ENCODE results near the gene NCK1.
"Not testable (repeated sequence)": the region's sequence is repeated elsewhere in the genome, so short reads cannot be mapped to it uniquely, and the experiment has no call there.

NCK1 gene

GRCh38 chr3:136982520-136983138 lies 120.6 kb downstream of the NCK1 start:
- Mint-ChIP-seq H3K27ac (no peak overlapping the region), H3K9me3 (no peaks in the 10 kb centered on the region), H3K4me1 (no peaks in the 10 kb centered on the region), H3K36me3 (peaks cover 6% of the 10 kb centered on the region), H3K4me3 (no peak overlapping the region), H3K27me3 (peaks cover 1% of the 10 kb centered on the region)
- DNase-seq (ENCODE audit: low spot score in 2 of 2), result no peak
- ATAC-seq (ENCODE audit: low read depth), result no peak

- Mint-ChIP-seq H3K4me1 (no peaks in the 10 kb centered on the region), H3K36me3 (peaks cover 6% of the 10 kb centered on the region), H3K4me3 (no peak overlapping the region), H3K9me3 (no peaks in the 10 kb centered on the region), H3K27ac (no peak overlapping the region), H3K27me3 (peaks cover 1% of the 10 kb centered on the region)
- no peak for ATAC-seq (ENCODE audit: low read depth)
- DNase-seq (ENCODE audit: low spot score in 2 of 2), result no peak
Measured at GRCh38 chr3:136984837-136985236, 122.8 kb downstream of the NCK1 start.

GRCh38 chr3:136987398-136987980 lies 125.5 kb downstream of the NCK1 start:
- H3K4me1 Mint-ChIP-seq; H3K27me3 Mint-ChIP-seq; H3K36me3 Mint-ChIP-seq; H3K4me3 Mint-ChIP-seq; ATAC-seq (ENCODE audit: low read depth); H3K27ac Mint-ChIP-seq; H3K9me3 Mint-ChIP-seq; DNase-seq (ENCODE audit: low spot score in 2 of 2): not testable (repeated sequence)

- DNase-seq (ENCODE audit: low spot score in 2 of 2) (no peak), ATAC-seq (ENCODE audit: low read depth) (no peak)
- Mint-ChIP-seq H3K9me3 (no peaks in the 10 kb centered on the region), H3K4me3 (no peak overlapping the region), H3K4me1 (no peaks in the 10 kb centered on the region), H3K36me3 (no peaks in the 10 kb centered on the region), H3K27me3 (no peaks in the 10 kb centered on the region), H3K27ac (no peak overlapping the region)
Measured at GRCh38 chr3:136988651-136989050, 126.6 kb downstream of the NCK1 start.

GRCh38 chr3:136989781-136990524 lies 127.9 kb downstream of the NCK1 start:
- no peaks in the 10 kb centered on the region for H3K36me3 Mint-ChIP-seq
- no peak overlapping the region for H3K4me3 Mint-ChIP-seq
- H3K9me3 Mint-ChIP-seq, result no peaks in the 10 kb centered on the region
- no peaks in the 10 kb centered on the region for H3K4me1 Mint-ChIP-seq
- no peaks in the 10 kb centered on the region for H3K27me3 Mint-ChIP-seq
- no peak overlapping the region for H3K27ac Mint-ChIP-seq
- DNase-seq (ENCODE audit: low spot score in 2 of 2), result no peak
- no peak for ATAC-seq (ENCODE audit: low read depth)

GRCh38 chr3:136990826-136991225 lies 128.8 kb downstream of the NCK1 start:
- Mint-ChIP-seq H3K9me3 (no peaks in the 10 kb centered on the region), H3K4me1 (no peaks in the 10 kb centered on the region), H3K36me3 (no peaks in the 10 kb centered on the region), H3K27ac (no peak overlapping the region), H3K27me3 (no peaks in the 10 kb centered on the region), H3K4me3 (no peak overlapping the region)
- DNase-seq (ENCODE audit: low spot score in 2 of 2), result no peak
- no peak for ATAC-seq (ENCODE audit: low read depth)

- no peak overlapping the region for H3K27ac Mint-ChIP-seq
- no peak overlapping the region for H3K4me3 Mint-ChIP-seq
- DNase-seq (ENCODE audit: low spot score in 2 of 2) (no peak), ATAC-seq (ENCODE audit: low read depth) (no peak)
- H3K27me3 Mint-ChIP-seq, result no peaks in the 10 kb centered on the region
- H3K36me3 Mint-ChIP-seq, result no peaks in the 10 kb centered on the region
- H3K4me1 Mint-ChIP-seq, result no peaks in the 10 kb centered on the region
- no peaks in the 10 kb centered on the region for H3K9me3 Mint-ChIP-seq
Measured at GRCh38 chr3:136992115-136992514, 130.1 kb downstream of the NCK1 start.

- Mint-ChIP-seq H3K27me3 (no peaks in the 10 kb centered on the region), H3K27ac (no peak overlapping the region)
- no peak for ATAC-seq (ENCODE audit: low read depth)
Measured at GRCh38 chr3:136994772-136995516, 132.9 kb downstream of the NCK1 start.

GRCh38 chr3:136995652-136996051 lies 133.6 kb downstream of the NCK1 start:
- no peak for DNase-seq (ENCODE audit: low spot score in 2 of 2)
- Mint-ChIP-seq H3K36me3 (no peaks in the 10 kb centered on the region), H3K27me3 (no peaks in the 10 kb centered on the region), H3K27ac (no peak overlapping the region), H3K4me1 (no peaks in the 10 kb centered on the region), H3K9me3 (no peaks in the 10 kb centered on the region), H3K4me3 (no peak overlapping the region)
- ATAC-seq (ENCODE audit: low read depth), result no peak

More at GRCh38 chr3:136994772-136995516, 132.9 kb downstream of the NCK1 start:
- Mint-ChIP-seq H3K36me3 (no peaks in the 10 kb centered on the region), H3K4me1 (no peaks in the 10 kb centered on the region), H3K9me3 (no peaks in the 10 kb centered on the region), H3K4me3 (no peak overlapping the region)
- DNase-seq (ENCODE audit: low spot score in 2 of 2), result no peak

Measured in memory B cell (primary cell).